Measurements from ENCODE around the gene TMEM18.
A peak's percentile ranks its signal among the peaks of the same experiment; 100 is the strongest.

Gene TMEM18

DNA sequence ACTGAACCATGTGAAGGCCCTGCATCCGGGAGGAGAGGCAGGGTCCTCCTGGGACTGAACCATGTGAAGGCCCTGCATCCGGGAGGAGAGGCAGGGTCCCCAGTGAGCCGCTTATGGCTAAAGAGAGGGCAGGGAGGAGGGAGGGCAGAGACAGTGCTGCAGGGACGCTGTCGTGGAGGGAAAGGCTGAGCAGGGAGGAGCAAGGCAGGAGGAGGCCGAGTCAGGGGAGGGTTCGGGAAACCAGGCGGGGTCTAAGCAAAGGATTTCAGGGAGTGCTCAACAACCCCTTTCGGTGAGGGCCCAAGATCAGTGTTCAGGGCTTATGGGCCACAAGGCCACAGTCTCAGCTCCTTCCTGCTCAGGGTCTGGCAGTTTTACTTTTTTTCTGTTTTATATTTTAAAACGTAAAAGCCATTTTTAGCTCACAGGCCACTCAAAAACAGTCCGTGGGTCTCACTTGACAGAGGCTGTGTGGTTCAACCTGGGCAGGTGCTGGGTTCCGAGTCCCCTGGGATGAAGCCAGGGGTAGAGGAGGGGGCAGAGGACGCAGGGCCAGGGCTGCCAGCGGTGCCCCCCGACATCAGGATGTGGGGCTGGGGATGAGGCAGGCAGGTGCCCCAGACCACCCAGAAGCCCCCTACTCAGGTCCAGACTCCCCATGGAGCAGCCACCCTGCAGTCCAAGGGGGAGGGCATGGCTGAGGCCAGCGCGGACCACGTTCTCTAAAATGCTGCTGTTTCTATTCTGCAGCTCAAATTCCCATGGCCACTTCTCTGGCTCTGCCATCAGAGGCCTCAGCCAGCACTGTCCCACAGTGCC is 5.2 kb downstream of the TMEM18 start:
- no peak for DNase-seq

DNA sequence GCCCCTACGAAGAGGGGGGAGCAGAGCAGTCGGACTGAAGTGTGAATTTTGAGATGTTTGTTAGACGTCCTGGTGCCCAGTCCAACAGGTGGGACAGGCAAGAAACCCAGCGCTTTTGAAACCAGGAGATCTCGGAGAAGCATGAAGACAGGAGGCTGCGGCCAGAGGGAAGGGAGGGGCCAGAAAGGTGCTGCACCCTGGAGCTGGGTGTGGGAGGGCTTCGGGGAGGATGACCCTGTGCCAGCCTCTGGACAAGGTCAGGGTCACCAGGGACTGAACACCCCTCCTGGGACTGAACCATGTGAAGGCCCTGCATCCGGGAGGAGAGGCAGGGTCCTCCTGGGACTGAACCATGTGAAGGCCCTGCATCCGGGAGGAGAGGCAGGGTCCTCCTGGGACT is 6.1 kb downstream of the TMEM18 start:
- DNase-seq, result no peak

DNA sequence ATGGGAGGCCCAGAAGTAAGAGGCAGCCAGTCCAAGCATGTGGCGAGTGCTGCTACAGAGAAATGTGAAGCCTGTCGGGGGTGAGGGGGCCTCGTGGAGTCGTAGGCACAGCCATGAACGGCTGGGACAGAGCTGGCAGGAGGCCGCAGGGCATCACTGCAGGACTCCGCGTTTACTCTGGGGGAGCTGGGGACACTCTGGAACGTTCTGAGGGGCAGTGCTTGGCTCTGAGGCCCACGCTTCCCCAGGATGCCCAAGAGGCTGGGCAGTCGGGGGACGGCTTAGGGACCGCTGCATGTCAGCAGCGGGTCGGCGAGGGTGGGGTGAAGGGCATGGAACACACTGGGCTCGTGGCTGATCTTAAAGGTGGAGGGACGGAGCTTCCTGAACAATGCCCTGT is 6.6 kb downstream of the TMEM18 start:
- no peak for DNase-seq

DNA sequence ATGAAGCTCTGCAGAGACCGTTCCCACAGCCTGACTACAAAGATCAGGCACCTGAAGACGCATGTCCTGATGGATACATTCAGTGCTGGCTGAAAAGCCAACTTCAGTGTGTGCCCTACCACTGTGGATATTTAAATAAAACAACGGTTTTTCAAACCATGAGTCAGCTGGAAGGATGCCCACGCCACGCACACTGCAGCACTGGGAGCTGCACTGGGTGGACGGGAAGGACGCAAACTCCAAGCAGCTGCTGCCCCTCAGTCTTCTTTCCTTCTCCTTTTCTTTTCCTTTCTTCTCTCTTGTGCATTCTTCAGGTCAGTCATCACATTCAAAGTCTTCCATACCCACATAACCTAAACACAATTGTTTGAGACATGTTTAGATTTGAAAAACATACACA is 7.9 kb downstream of the TMEM18 start:
- no peak for DNase-seq

DNA sequence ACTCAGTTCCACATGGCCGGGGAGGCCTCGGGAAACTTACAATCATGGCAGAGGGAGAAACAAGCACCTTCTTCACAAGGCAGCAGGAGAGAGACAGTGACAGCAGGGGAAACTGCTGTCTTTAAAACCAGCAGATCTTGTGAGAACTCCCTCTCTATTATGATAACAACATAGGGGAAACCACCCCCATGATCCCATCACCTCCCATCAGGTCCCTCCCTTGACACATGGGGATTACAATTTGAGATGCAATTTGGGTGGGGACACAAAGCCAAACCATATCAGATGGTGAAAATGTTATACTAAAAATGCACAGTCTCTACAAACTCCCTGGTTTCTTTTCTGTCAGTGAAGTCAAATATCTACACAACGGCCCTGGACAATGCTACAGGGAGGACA is 9.2 kb downstream of the TMEM18 start:
- DNase-seq, result no peak

DNA sequence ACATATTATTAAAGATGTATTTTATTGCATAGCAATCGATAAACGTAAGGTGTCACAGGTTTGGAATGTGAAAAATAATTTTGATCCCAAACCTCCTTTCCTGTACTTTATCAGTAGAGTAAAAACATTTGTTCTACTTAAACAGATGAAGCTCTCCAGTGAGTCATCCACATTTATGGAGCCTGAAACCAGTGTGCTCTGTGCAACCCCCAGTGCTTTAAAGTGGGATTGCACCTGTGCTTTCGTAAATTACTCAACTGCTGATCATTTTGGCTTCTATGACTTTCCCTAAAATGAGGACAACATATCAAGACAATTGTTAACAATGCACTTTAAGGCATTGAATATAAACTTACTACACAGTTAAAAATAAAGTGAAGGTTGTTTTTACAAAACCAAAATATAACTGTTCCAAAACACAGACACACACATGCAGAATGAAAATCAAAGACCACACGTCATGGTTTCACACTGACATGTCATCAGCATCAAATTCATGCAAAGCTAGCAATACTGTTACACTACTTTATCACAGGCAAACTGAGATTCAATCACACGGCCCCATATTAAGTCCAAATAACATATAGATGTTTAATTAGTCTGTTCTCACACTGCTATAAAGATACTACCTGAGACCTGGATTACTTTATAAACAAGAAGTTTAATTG is 9.7 kb downstream of the TMEM18 start:
- peak; percentile 74 for DNase-seq

DNA sequence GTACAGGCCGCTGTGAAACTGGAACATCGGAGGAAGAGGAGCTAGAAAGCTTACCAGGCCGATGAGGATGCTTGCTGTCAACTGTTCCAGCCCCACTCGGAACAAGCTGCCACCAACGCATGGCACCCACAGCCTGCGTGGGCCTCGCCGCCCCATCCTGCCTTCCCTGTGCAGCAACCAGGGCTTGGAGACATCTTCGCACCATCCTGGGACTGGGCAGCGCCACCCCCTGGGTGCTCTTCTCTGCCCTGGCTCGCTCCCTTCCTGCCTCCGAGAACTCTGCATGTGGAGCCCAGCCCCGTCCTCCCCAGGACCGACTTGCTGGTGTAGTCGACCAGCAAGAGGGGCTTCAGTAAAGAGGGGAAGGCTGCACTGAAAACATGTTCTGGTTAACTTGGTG is 10.8 kb downstream of the TMEM18 start:
- no peak for DNase-seq

DNA sequence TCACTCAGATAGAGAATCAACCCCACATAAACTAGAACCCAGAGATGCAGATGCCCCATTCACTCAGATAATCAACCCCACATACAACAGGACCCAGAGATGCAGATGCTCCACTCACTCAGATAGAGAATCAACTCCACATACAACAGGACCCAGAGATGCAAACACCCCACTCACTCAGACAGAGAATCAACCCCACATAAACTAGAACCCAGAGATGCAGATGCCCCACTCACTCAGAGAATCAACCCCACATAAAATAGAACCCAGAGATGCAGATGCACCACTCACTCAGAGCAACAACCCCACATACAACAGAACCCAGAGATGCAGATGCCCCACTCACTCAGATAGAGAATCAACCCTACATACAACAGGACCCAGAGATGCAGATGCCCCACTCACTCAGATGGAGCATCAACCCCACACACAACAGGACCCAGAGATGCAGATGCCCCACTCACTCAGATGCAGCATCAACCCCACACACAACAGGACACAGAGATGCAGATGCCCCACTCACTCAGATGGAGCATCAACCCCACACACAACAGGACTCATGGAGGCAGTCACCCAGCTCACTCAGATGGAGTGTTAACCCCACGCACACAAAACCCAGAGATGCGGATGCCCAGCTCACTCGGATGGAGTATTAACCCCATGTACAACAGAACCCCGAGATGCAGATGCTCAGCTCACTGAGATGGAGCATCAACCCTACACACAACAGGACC is 11.7 kb downstream of the TMEM18 start:
- DNase-seq, result no peak

DNA sequence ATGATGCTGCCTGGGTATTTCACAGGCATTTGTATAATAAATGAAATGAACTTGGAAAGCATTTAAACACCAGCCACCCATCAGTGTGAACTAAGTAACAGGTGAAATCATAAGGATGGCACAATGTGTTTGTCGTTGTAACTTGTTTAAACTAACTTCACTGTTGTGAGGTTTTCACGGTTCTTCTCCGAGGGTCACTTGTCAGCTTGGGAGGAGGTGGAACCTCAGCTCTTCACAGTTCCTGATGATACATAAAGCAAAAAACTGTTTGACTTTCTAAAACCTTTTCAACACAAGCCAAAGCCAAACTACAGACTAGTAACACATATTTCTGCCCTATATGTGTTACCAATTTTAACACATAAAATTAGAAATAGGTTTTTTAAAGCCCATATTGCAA is 13.1 kb downstream of the TMEM18 start:
- DNase-seq, result no peak

DNA sequence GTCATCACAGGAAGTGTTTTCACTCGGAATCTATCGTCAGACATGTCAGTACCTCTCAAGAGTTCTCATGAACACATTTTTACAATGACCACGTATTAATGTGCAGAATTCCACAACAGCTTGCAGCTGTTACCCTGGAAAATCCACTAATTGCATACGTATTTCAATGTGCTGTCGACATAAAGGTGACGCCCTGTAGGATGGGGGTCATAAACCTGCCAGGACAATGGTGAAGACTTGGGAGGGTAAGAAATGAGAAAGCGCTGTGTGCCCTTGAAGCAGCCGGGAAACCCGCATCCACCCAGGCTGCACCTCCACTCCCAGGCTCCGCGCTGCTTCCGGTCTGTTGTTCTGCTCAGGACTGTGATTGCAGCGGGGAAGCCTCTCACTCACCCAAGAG is 14.0 kb downstream of the TMEM18 start:
- no peak for DNase-seq

DNA sequence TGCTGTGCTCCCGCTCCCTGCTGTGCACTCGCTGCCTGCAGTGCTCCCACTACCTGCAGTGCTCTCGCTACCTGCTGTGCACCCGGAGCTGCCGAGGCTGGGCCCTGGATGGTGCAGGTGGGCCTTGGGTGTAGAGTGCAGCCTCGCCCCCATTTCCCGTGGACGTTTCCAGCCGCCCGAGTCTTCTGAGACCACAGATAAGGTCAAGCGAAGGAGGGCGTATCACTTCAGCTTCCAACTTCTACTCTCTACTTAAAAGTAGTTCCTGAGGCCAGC is 15.9 kb downstream of the TMEM18 start:
- DNase-seq, result no peak

DNA sequence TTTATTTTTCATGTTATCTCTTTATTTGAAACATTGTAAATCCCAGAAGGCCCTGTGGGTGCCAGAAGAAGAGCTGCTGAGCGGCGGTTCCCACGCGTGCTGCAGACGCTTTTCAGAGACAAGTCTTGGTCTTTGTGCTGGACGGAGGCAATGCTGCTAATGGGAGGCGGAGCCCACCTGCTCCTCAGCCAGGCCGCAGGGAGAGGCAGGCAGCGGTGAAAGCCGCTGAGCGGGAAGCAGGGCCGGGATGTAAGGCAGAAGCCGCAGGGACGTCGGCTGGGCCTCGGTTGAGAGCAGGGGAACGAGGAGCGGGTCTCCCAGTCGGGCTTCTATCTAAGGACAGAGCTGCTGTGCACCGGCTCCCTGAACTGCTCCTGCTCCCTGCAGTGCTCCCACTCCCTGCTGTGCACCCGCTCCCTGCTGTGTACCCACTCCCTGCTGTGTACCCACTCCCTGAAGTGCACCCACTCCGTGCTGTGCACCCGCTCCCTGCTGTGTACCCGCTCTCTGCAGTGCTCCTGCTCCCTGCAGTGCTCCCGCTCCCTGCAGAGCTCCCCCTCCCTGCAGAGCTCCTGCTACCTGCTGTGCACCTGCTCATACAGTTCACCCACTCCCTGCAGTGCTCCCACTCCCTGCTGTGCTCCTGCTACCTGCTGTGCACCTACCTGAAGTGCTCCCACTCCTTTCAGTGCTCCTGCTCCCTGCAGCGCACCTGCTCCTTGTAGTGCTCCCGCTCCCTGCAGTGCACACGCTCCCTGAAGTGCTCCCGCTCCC is 16.4 kb downstream of the TMEM18 start:
- DNase-seq, result no peak

DNA sequence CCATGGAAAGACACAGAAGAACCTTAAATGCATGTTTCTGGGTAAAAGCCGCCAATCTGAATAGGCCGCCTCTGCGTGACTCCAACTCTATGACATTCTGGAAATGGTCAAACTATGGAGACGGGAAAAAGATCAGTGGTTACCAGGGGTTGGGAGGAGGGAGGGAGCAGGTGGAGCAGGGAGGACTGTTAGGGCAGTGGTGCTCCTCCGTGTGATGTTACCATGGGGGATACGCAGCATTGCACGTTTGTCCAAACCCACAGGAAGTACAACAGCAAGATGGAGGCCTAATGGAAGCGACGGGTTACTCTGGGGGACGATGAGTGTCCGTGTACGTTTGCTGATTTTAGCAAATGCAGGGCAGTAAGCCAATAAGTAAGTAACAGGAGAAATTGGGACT is 17.2 kb downstream of the TMEM18 start:
- no peak for DNase-seq

DNA sequence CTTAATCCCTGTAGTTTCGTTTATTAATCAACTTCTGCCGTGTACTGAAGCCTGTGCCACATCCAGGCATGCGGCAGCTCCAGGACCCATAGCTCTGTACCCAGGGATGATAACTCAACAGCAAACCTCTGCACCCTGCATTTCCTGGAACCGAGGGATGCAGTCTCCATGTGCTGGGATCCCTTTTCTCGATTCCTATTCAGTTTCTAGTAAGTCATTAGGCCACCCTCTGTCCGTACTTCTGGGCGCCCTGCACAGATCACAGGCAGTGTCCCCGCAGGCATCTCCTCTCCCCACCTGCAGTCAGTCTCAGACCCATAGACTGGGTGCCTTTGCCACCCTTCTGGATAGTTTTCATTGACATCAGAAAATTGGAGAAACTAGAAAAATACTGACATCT is 18.8 kb downstream of the TMEM18 start:
- DNase-seq, result no peak

DNA sequence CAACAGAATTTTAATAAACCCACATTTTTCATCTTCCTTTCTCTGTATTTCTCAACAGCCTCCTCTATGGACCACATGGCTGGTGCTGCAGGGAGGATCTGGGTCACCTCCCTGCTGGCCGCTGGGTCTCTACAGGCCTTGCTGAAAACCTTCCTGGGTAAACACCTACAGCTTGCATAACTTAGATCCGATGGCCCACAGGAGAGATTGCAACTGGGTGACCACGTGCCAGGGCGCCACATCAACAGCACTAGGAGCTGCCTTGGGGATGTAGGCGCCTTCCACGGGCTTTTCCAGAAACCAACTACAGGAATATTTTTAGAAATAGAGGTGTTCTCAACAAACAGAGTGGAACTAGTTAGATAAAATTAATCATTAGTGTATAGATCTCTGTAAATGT is 19.4 kb downstream of the TMEM18 start:
- DNase-seq, result no peak

DNA sequence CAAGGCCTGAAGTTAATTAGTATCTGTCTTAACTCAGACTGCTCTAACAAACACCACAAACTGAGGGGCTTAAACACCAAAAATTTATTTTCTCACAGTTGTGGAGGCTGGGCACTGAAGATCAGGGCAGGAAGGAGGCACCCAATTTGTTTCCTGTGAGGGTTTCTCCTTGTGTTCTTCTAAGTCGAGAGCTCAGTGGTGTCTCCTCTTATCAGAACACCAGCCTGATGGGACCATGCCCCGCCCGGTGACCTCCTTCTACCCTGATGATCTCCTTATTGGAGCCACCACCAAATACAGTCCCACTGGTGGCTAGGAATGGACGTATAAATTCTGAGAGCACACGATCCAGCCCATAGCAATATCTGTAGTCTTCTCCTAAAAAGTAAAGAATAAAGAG is 20.5 kb downstream of the TMEM18 start:
- DNase-seq, result peak; percentile 79

DNA sequence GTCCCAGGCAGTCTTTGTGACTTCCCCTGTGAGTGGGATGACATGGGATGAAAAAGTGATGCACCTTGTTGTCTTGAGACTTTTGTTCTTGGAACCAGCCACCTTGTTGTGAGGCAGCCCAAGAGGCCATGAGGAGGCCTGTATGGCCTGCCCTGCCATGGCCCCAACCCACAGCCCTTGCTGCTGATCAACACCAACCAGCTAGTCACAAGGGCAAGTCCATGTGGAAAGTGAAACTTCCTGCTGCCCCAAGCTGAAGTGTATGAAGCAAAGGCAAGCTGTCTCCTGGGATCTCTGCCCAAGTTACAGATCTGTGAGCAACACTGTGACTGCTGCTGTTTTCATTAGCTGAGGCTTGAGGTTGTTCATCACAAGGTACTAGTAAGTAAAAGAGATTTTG is 21.6 kb downstream of the TMEM18 start:
- DNase-seq, result no peak

DNA sequence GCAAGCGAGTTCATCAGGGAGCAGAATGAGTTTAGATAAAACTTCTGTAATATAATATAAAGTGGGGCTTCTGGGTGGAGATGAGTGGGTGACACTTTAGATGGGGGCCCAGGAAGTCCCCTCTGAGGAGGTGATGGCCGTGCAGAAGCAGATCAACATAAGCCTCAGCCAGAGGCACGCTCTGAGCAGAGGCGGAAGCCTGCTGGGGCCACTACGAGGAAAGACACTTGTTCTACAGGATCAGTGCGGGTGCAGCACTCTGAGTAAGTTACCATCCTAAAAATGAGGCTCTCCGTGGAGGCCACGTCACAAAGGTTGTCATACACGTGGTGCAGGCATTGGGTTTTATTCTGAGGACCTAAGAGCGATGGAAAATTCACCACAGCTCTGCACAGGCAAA is 22.3 kb downstream of the TMEM18 start:
- no peak for DNase-seq

DNA sequence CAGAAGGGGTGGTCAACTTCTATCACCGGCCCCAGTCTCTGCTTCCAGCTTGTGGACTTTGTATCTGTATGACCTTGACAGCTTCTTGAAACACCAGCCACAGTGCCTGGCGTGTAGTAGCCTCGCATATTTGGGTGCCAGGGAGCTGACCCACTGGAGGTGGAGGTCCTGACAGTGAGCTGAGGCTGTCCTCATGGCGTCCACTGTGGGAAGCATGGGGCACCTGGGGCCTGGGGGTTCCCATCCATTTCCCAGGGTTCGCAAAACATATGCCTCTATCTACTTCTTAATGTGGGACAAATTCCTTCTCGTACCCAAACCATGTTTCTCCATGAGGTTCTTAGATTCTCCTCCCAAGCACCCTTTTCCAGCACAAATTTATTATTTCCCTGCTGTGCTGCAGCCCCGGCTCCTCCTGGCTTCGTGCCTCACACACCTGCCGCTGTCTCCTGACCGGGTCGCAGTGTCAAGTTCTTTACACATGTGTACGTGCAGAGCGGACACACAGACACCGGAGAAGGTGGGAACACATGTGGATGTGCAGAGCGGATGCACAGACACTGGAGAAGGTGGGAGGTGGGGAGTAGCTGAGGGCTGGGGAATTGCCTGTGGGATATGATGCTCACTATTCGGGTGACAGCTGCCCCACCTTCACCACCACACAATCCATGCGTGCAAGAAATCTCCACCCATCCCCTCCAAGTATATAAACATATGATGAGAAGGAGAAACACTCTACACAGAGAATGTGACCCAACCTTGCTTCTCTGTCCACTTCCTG is 23.4 kb downstream of the TMEM18 start:
- no peak for DNase-seq

DNA sequence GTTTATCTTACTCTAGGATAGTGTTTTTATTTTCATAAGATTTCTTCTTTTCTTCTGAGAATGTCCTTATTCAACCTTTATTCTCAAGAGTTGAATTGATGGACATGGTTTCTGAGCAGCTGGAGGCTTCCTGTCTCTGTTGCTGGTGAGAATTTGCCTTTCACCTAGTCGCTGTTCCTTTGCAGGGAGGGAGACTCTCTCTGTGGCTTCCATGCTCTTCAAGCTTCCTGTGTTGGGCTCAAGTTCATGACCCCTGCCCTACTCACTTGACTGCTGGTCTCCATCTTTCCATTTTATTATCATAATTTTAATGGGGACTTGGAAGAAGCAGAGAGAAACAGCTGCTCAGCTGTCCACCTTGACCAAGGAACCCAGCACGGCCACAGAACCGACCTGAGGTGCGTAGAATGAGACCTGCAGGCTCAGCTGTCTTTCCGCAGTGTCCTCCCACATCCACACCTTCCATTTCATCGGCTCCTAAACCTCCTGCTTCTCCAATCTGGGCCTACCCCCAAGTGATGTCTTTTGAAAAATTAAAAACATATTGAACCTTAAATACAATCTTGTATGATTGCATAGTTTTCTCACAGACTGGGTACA is 24.2 kb downstream of the TMEM18 start:
- DNase-seq, result no peak

DNA sequence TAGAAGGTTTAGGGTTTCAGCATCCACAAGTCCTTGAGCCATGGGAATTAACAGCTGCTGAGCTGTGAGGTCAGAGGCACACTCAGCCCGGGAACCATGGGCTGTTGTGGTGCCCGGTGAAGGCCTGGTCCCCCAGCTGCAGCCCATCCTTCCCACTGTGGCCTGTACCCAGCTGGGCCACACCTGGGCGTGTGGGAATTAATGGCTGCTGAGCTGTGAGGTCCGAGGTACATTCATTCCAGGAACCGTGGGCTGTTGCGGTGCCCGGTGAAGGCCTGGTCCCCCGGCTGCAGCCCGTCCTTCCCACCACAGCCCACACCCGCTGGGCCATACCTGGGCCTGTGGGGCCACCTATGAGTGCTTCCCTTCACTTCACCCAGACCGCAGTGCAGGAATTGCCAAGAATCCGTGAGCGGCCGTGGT is 25.2 kb downstream of the TMEM18 start:
- DNase-seq, result no peak

Measured in hematopoietic multipotent progenitor cell treated with erythropoietin and hydrocortisone succinate and interleukin-3 and kit ligand, for 4 days (in vitro differentiated cells).